Measurements from ENCODE around the gene FLNC.

DNA sequence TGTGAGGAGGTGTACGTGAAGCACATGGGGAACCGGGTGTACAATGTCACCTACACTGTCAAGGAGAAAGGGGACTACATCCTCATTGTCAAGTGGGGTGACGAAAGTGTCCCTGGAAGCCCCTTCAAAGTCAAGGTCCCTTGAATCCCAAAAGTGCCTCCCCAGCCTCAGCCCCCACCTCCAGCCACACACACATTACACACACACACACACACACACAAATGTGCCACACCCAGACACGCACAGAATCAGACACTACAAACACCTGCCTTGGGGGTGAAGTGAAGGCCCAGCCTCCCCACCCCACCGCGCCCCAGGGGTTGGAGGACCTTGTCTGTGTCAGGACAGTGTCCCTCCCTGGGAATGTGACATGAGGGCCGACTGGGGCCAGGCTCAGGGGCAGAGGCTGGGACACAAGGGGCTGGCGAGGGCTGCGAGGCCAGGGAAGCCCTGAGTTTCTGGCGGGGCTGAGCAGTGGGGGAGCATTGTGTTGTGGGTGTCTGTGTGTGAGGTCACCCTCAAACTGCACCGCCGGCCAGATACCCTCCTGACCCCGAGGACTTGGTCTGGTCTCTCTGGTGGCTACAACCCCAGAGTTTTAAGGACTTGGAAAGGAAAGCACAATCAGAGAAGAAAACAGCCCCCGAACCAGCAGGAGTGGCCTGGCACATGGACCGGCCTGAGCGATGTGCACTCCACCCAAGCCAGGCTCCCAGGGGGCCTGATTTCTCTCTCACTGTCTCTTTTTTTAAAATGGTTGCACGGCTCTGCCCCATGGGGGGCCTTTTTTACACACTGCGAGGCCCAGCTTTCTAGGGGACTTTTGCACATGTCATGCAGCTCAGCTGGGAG, 28.4 kb downstream of the FLNC start:
- TF ChIP-seq, protein P1, sequence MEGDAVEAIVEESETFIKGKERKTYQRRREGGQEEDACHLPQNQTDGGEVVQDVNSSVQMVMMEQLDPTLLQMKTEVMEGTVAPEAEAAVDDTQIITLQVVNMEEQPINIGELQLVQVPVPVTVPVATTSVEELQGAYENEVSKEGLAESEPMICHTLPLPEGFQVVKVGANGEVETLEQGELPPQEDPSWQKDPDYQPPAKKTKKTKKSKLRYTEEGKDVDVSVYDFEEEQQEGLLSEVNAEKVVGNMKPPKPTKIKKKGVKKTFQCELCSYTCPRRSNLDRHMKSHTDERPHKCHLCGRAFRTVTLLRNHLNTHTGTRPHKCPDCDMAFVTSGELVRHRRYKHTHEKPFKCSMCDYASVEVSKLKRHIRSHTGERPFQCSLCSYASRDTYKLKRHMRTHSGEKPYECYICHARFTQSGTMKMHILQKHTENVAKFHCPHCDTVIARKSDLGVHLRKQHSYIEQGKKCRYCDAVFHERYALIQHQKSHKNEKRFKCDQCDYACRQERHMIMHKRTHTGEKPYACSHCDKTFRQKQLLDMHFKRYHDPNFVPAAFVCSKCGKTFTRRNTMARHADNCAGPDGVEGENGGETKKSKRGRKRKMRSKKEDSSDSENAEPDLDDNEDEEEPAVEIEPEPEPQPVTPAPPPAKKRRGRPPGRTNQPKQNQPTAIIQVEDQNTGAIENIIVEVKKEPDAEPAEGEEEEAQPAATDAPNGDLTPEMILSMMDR (IDR thresholded peaks at IDR 0.05; ENCODE audit: poor library complexity) = no peak
- no peak for TF ChIP-seq EZH2phosphoT487 (IDR thresholded peaks at IDR 0.05; ENCODE audit: low read depth, severe bottlenecking, unreplicated experiment)

Data from hepatocyte (in vitro differentiated cells).